Adrenal gland (tissue), 12 donors: ENCODE measurements around the gene IL1RAPL2. TPM values are rescaled to one million over a fixed set of nuclear protein-coding genes. Genes with fewer than 3 reads are reported as not detected.

Source experiments
- DNase-seq, 7 donors: peaks; one replicate each; pipeline ENCODE4 v3.0.0-alpha.2; 2019 to 2020
- H3K27ac ChIP-seq, 5 donors: fragments of 200-600 bp; sonication (generic) in 4 of 5; 1 replicate in 3 of 5; 2 replicates in 2 of 5; pipeline versions ENCODE4 v1.5.1 to v1.8.0; 2016 to 2020; ENCODE audit warnings: mild to moderate bottlenecking in 1 of 5
- H3K27me3 ChIP-seq: fragments of 200-600 bp; 2 replicates; pipeline ENCODE4 v1.8.0; 2021
- H3K36me3 ChIP-seq, 2 donors: fragments of 200-600 bp; replicated peaks in 1 of 2; 1 replicate in 1 of 2; 2 replicates in 1 of 2; pipeline versions ENCODE4 v1.5.1 to v1.8.0; 2018 to 2022
- H3K4me1 ChIP-seq, 2 donors: fragments of 200-600 bp; replicated peaks in 1 of 2; 1 replicate in 1 of 2; 2 replicates in 1 of 2; pipeline versions ENCODE4 v1.5.1 to v1.8.0; 2018 to 2021
- H3K4me3 ChIP-seq, 4 donors: fragments of 200-600 bp; sonication (generic) in 3 of 4; one replicate each; pipeline ENCODE4 v1.5.1; 2016 to 2018
- H3K9me3 ChIP-seq, 3 donors: fragments of 200-600 bp; sonication (generic) in 1 of 3; replicated peaks in 1 of 3; 1 replicate in 2 of 3; 2 replicates in 1 of 3; pipeline versions ENCODE4 v1.5.1 to v1.8.0; 2016 to 2021
- CTCF ChIP-seq, 6 experiments: fragments of 450-650 bp in 4 of 6; fragments of 200-600 bp in 2 of 6; sonication (generic) in 1 of 6; IDR thresholded peaks; 1 replicate in 5 of 6; 2 replicates in 1 of 6; pipeline versions ENCODE4 v1.5.1 to v1.8.0; 2016 to 2021; ENCODE audit warnings: antibody characterized with exemption in 6 of 6, mild to moderate bottlenecking in 2 of 6, moderate library complexity in 1 of 6
- POLR2A ChIP-seq, 2 donors: fragments of 450-650 bp; IDR thresholded peaks; one replicate each; pipeline ENCODE4 v1.6.1; 2017; ENCODE audit warnings: antibody characterized with exemption in 2 of 2, mild to moderate bottlenecking in 2 of 2, moderate library complexity in 1 of 2
- WGBS, 4 donors: extraction: QIAGEN DNeasy Blood & Tissue Kit in 2 of 4; methylation state at CpG; one replicate each; pipeline versions ENCODE4 v1.1.5 to v1.1.7; 2013 to 2017; 5-methylcytosine and 5-hydroxymethylcytosine counted together
- intact Hi-C, 2 donors: fragments of 100-400 bp; cut with DNase I; formaldehyde crosslinking; loops; one replicate each; pipeline versions ENCODE4 v1.14.1 to v1.15.0; 2022 to 2023
- polyA plus RNA-seq, 3 donors: library from polyadenylated mRNA; stranded (reverse); fragments of 200-250 nt in 2 of 3; fragments of 350-450 nt in 1 of 3; fragmentation: Illumina TruSeq in 1 of 3; extraction: RNeasy Lipid Tissue Mini Kit (QIAGEN cat#74804) in 1 of 3; gene quantifications; one replicate each; pipeline ENCODE4 v1.2.3, GENCODE V29; 2013 to 2014
- total RNA-seq, 9 donors: library from RNA; depleted of rRNA in 4 of 9; stranded (reverse); fragments of >200 nt in 4 of 9; fragments of 120-200 nt in 1 of 9; fragmentation: NEBNext Ultra II Directional in 1 of 9; extraction: Animal tissue kit (Norgen Biotek cat#: 25700) in 1 of 9; gene quantifications; one replicate each; pipeline versions ENCODE4 v1.1.0 to v1.2.4, GENCODE V29; 2013 to 2023
- donor health status: healthy with polysubstance abuse.
- donor health status: Bipolar disorder and iron deficiency.
- donor health status: DM: yes; HTN: yes; CAD: no.
- donor health status: DM: no; HTN: no; CAD: no.
- donor health status: DM: no; HTN: no; CAD: no.
- donor health status: DM: yes; HTN: yes; CAD: no.

IL1RAPL2 gene
- total and polyA plus RNA-seq, 12 donors = 0.27 to 8.4 (median 0.64) TPM; not detected in 5

GRCh38 chrX:104806346-104806745, 240.3 kb downstream of the IL1RAPL2 start:
- Histone ChIP-seq H3K27ac (no peak overlapping the region), H3K4me1 (no peaks in the 10 kb centered on the region), H3K9me3 (no peaks in the 10 kb centered on the region), H3K4me3 (no peak overlapping the region), H3K27me3 (no peaks in the 10 kb centered on the region), H3K36me3 (no peaks in the 10 kb centered on the region)
- intact Hi-C loops = no loop called here
- WGBS, 4 donors = 60 to 67% (median 64%) methylated on average over 2 of the region's 2 CpGs
- DNase-seq = no peak
- TF ChIP-seq POLR2A (IDR thresholded peaks at IDR 0.05) (no peak), CTCF (IDR thresholded peaks at IDR 0.05) (no peak)

- Histone ChIP-seq H3K4me3 (no peak overlapping the region), H3K9me3 (no peaks in the 10 kb centered on the region), H3K36me3 (no peaks in the 10 kb centered on the region), H3K27ac (no peak overlapping the region), H3K27me3 (peaks cover 6% of the 10 kb centered on the region), H3K4me1 (no peaks in the 10 kb centered on the region)
- WGBS, 4 donors = 44 to 66% (median 54%) methylated on average over 2 of the region's 2 CpGs
- intact Hi-C loops = no loop called here
- no peak for DNase-seq
- TF ChIP-seq POLR2A (IDR thresholded peaks at IDR 0.05) (no peak), CTCF (IDR thresholded peaks at IDR 0.05) (no peak)
These were observed 267.4 kb downstream of the IL1RAPL2 start for GRCh38 chrX:104833401-104833800.

GRCh38 chrX:104842646-104843045, 276.6 kb downstream of the IL1RAPL2 start:
- intact Hi-C loops = no loop called here
- Histone ChIP-seq H3K4me3 (no peak overlapping the region), H3K4me1 (no peaks in the 10 kb centered on the region), H3K27ac (no peak overlapping the region), H3K9me3 (no peaks in the 10 kb centered on the region), H3K27me3 (peaks cover 5% of the 10 kb centered on the region), H3K36me3 (no peaks in the 10 kb centered on the region)
- TF ChIP-seq CTCF (IDR thresholded peaks at IDR 0.05) (no peak), POLR2A (IDR thresholded peaks at IDR 0.05) (no peak)
- WGBS, 4 donors = 55 to 70% methylated on average over 4 of the region's 4 CpGs; no CpG with 5 or more reads in 2 of the 4 donors
- DNase-seq = no peak

- H3K36me3 ChIP-seq = no peaks in the 10 kb centered on the region
- H3K27ac ChIP-seq = no peak overlapping the region
- H3K4me1 ChIP-seq = no peaks in the 10 kb centered on the region
- H3K9me3 ChIP-seq = no peaks in the 10 kb centered on the region
- TF ChIP-seq POLR2A (IDR thresholded peaks at IDR 0.05) (no peak), CTCF (IDR thresholded peaks at IDR 0.05) (no peak)
- no peak for DNase-seq
- WGBS, 4 donors = 70 to 89% (median 84%) methylated on average over 1 of the region's 1 CpG
- intact Hi-C loops = no loop called here
- H3K4me3 ChIP-seq = no peak overlapping the region
- peaks cover 12% of the 10 kb centered on the region for H3K27me3 ChIP-seq
These were observed 286.2 kb downstream of the IL1RAPL2 start for GRCh38 chrX:104852241-104852640.
